Endothelial cell (in vitro differentiated cells): ENCODE data around the gene CREB3L4. TPM values are rescaled to one million over a fixed set of nuclear protein-coding genes. Genes with fewer than 3 reads are reported as not detected.
A peak's percentile ranks its signal among the peaks of the same experiment; 100 is the strongest.

Experiments used
- DNase-seq: peaks from one replicate; pipeline ENCODE4 v3.0.0; 2021; ENCODE audit warnings: low spot score
- H3K27ac Mint-ChIP-seq: one replicate; pipeline ENCODE4 v1.8.0; 2021; ENCODE audit warnings: mixed read lengths, inconsistent platforms; ENCODE audit not compliant: unreplicated experiment
- H3K27me3 Mint-ChIP-seq: one replicate; pipeline ENCODE4 v1.8.0; 2021; ENCODE audit warnings: mild to moderate bottlenecking, moderate library complexity, mixed read lengths, inconsistent platforms; ENCODE audit not compliant: unreplicated experiment
- H3K36me3 Mint-ChIP-seq: one replicate; pipeline ENCODE4 v1.8.0; 2021; ENCODE audit warnings: mild to moderate bottlenecking, low read depth, mixed read lengths, inconsistent platforms; ENCODE audit not compliant: unreplicated experiment
- H3K4me1 Mint-ChIP-seq: one replicate; pipeline ENCODE4 v1.8.0; 2021; ENCODE audit warnings: mild to moderate bottlenecking, mixed read lengths, inconsistent platforms; ENCODE audit not compliant: unreplicated experiment
- H3K4me3 Mint-ChIP-seq: one replicate; pipeline ENCODE4 v1.8.0; 2021; ENCODE audit warnings: mild to moderate bottlenecking, mixed read lengths, inconsistent platforms; ENCODE audit not compliant: unreplicated experiment
- H3K9me3 Mint-ChIP-seq: one replicate; pipeline ENCODE4 v1.8.0; 2021; ENCODE audit warnings: mixed read lengths, inconsistent platforms; ENCODE audit not compliant: unreplicated experiment
- microRNA-seq: library from miRNA; unstranded; fragments of <30 nt; microRNA quantifications from one replicate; pipeline ENCODE4, GENCODE V29; 2020; ENCODE audit not compliant: unreplicated experiment
- total RNA-seq: library from RNA; stranded (reverse); fragmentation: NEBNext Ultra II Directional; extraction: Animal tissue kit (Norgen Biotek cat#: 25700); gene quantifications from one replicate; pipeline ENCODE4 v1.2.1, GENCODE V29; 2021; ENCODE audit not compliant: unreplicated experiment
- TF ChIP-seq, protein P1 (sequence below): fragments of 200-600 bp; sonication (generic); IDR thresholded peaks from one replicate; pipeline ENCODE4 v1.5.0; 2021; ENCODE audit warnings: antibody characterized with exemption; ENCODE audit not compliant: unreplicated experiment

The CREB3L4 gene
- total RNA-seq, 1 donor from 2014 or later: 13.2 TPM

DNA sequence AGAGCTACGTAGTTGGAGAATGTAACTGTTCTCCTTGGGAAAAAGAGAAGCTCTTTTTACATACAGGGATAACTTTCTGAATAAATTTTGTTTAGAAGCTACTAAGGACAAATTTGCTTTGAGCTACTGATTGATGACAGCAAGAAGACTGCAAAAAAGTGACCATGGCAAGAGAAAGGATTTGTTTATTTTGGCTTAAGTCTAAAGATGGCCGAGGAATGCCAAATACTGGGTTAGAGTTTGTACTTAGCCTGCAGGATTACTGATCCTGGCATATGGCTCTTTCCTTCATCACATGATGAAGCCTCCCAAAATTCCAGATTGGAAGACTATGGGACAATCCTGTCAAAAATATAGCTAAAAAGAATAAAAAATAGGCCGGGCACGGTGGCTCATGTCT is 51.6 kb downstream of the CREB3L4 start:
- no peak overlapping the region for H3K4me3 Mint-ChIP-seq
- H3K27me3 Mint-ChIP-seq: peaks cover 3% of the 10 kb centered on the region
- no peaks in the 10 kb centered on the region for H3K36me3 Mint-ChIP-seq
- no peak overlapping the region for H3K27ac Mint-ChIP-seq
- no peaks in the 10 kb centered on the region for H3K4me1 Mint-ChIP-seq
- TF ChIP-seq, protein P1, sequence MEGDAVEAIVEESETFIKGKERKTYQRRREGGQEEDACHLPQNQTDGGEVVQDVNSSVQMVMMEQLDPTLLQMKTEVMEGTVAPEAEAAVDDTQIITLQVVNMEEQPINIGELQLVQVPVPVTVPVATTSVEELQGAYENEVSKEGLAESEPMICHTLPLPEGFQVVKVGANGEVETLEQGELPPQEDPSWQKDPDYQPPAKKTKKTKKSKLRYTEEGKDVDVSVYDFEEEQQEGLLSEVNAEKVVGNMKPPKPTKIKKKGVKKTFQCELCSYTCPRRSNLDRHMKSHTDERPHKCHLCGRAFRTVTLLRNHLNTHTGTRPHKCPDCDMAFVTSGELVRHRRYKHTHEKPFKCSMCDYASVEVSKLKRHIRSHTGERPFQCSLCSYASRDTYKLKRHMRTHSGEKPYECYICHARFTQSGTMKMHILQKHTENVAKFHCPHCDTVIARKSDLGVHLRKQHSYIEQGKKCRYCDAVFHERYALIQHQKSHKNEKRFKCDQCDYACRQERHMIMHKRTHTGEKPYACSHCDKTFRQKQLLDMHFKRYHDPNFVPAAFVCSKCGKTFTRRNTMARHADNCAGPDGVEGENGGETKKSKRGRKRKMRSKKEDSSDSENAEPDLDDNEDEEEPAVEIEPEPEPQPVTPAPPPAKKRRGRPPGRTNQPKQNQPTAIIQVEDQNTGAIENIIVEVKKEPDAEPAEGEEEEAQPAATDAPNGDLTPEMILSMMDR: no peak
- no peak for DNase-seq
- H3K9me3 Mint-ChIP-seq: no peaks in the 10 kb centered on the region

- TF ChIP-seq, protein P1: no peak
- no peaks in the 10 kb centered on the region for H3K36me3 Mint-ChIP-seq
- no peaks in the 10 kb centered on the region for H3K9me3 Mint-ChIP-seq
- no peak overlapping the region for H3K27ac Mint-ChIP-seq
- H3K4me3 Mint-ChIP-seq: no peak overlapping the region
- H3K27me3 Mint-ChIP-seq: peaks cover 3% of the 10 kb centered on the region
- H3K4me1 Mint-ChIP-seq: no peaks in the 10 kb centered on the region
- DNase-seq: no peak
These were observed 52.2 kb downstream of the CREB3L4 start for GRCh38 chr1:154019940-154020339.

Small RNAs within 50 kb of the gene (microRNA-seq; reads per million reads assigned to microRNA genes)
- 2.3 reads per million, percentile 33 among the genes with 10 or more reads in this experiment for gene MIR6737

Other genes with a start within 250 kb of the CREB3L4 start
- 69.4 TPM for gene INTS3, start 239.9 kb upstream of the CREB3L4 start, total RNA-seq
- 72.7 TPM for gene SLC27A3, start 192.5 kb upstream of the CREB3L4 start, total RNA-seq
- gene GATAD2B, start 44.9 kb upstream of the CREB3L4 start, total RNA-seq: 45.4 TPM
- gene DENND4B, start 21.2 kb upstream of the CREB3L4 start, total RNA-seq: 53.1 TPM
- 69.9 TPM for gene CRTC2, start 9.3 kb upstream of the CREB3L4 start, total RNA-seq
- 136 TPM for gene SLC39A1, start 4.4 kb upstream of the CREB3L4 start, total RNA-seq
- gene JTB, start 9.8 kb downstream of the CREB3L4 start, total RNA-seq: 58.7 TPM
- 419 TPM for gene RAB13, start 18.4 kb downstream of the CREB3L4 start, total RNA-seq
- gene RPS27, start 22.9 kb downstream of the CREB3L4 start, total RNA-seq: 2,665 TPM
- 0.15 TPM for gene NUP210L, start 187.2 kb downstream of the CREB3L4 start, total RNA-seq
- gene TPM3, start 224.2 kb downstream of the CREB3L4 start, total RNA-seq: 689 TPM
- not detected for gene CFAP141, start 238.4 kb downstream of the CREB3L4 start, total RNA-seq